CD4-positive, alpha-beta T cell treated with Interleukin-17A for 4 hours (primary cell): ENCODE measurements around the gene ARSK.

Experiments
- DNase-seq: peaks from one replicate; pipeline ENCODE4 v3.0.0-alpha.2; 2020; ENCODE audit warnings: mixed read lengths

The ARSK gene

GRCh38 chr5:95565280-95565920 lies 10.5 kb downstream of the ARSK start:
- DNase-seq, result no peak

GRCh38 chr5:95572016-95572415 lies 17.1 kb downstream of the ARSK start:
- no peak for DNase-seq

DNA sequence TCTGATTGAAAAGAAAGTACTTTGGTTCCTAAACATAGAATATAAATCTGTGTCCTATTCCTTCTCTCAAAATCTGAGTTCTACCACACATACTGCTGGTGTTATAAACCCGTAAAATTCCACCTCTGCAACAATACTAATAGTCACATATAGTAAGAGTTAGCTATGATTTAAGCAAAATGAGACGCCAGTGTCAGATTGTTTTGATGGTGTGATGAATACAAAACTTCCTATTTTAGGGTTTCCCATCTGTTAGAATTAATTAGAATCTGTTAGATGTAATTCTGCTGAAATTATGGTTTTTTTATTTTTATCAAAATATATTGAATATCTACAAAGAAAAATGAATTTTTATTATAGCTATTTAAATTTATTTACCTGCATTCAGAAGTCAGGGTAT lies 26.7 kb downstream of the ARSK start:
- DNase-seq, result no peak

GRCh38 chr5:95583992-95584391 lies 29.1 kb downstream of the ARSK start:
- no peak for DNase-seq

- no peak for DNase-seq
Measured at GRCh38 chr5:95590880-95591279, 36.0 kb downstream of the ARSK start.

DNA sequence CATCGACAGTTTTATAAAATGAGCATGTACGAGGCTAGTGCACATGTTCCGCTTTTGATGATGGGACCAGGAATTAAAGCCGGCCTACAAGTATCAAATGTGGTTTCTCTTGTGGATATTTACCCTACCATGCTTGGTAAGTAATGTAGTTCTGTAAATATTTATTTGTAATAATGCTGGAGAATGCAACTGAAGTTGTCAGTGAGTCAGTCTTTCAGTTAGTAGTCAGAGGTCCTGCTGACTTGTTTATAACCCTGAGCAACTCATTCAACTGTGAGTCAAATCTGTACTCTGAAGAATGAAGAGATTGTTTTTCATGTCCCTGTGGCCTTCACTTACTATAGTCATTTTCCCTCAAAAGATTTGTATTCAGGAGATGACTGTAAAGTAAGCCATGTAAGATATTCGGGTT lies 36.6 kb downstream of the ARSK start:
- no peak for DNase-seq

- DNase-seq, result no peak
Measured at GRCh38 chr5:95595289-95595931, 40.5 kb downstream of the ARSK start.

- no peak for DNase-seq
Measured at GRCh38 chr5:95599252-95599651, 44.4 kb downstream of the ARSK start.

- DNase-seq, result no peak
Measured at GRCh38 chr5:95600557-95600956, 45.7 kb downstream of the ARSK start.

DNA sequence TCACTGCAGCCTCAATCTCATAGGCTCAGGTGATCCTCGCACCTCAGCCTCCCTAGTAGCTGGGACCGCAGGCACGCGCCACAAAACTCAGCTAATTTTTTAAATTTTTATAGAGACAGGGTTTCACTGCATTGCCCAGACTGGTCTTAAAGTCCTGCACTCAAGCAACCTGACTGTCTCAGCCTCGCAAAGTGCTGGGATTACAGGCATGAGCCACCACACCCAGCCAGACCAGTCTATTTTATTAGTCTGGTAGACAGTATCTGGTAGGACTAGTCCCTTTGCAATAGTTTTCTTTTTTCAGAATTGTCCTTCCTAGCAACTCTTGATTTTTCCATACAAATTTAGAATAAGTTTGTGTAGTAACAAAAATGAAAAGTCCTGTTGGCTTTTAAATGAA lies 50.9 kb downstream of the ARSK start:
- DNase-seq, result no peak

GRCh38 chr5:95606419-95606818 lies 51.5 kb downstream of the ARSK start:
- no peak for DNase-seq

GRCh38 chr5:95609711-95610110 lies 54.8 kb downstream of the ARSK start:
- DNase-seq, result no peak

DNA sequence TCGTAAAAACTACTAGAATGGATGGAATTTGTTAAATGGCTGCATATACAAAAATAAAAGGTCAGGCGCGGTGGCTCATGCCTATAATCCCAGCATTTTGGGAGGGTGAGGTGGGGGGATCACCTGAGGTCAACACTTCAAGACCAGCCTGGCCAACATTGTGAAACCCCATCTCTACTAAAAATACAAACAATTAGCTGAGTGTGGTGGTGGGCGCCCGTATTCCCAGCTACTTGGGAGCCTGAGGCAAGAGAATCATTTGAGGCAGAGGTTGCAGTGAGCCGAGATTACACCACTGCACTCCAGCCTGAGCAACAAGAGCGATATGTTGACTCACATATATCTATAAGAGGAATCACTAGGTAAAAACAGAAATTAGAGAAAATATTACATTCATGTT lies 55.6 kb downstream of the ARSK start:
- DNase-seq, result no peak

- DNase-seq, result no peak
Measured at GRCh38 chr5:95611396-95611795, 56.5 kb downstream of the ARSK start.

GRCh38 chr5:95613514-95613913 lies 58.6 kb downstream of the ARSK start:
- DNase-seq, result no peak

DNA sequence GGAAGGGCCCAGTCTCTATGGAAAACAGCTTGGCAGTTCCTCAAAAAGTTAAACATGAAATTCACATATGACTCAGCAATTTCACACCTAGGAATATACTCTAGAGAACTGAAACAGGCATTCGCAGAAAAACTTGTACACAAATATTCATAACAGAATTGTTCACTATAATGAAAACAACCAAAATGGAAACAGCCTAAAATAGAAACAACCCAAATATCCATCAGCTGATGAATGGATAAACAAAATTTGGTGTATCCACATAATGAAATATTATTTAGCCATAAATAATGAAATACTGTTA lies 60.2 kb downstream of the ARSK start:
- DNase-seq, result no peak

DNA sequence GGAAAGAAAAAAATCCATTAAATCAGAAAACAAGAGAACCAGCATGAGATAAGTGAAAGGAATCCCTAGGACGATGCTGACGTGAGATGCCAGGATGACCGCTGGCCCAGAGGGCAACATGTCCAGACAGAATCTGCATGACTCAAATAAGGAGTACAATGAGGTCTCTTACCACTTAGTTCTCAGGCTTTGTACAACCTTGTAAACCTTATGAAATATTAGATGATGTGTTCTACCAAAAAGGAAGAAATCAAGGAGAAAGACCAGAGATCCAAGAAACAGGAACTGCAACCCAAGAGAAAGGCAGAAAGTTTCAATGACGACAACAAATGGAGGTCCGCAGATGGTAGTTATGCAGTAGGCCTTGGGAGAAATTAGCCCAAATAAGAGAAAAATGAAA lies 62.2 kb downstream of the ARSK start:
- DNase-seq, result no peak

DNA sequence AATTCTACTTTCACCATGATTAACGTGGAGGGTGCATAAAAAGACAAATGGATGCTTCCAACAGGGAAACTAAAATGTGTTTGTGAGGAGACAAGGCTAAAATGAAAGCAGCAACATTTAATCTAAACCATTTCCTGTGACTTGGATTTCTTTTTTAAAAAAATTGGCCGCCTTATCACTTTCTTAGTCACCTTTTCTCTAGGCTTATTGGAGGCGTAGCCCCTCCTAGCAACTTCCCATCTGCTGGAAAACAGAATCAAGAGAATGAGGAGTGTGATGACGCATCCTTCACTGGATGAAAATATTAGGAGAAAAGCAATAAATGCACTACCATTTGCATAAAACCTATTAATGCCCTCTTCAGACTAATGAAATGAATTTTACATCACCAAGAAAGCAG lies 64.2 kb downstream of the ARSK start:
- DNase-seq, result no peak

- DNase-seq, result no peak
Measured at GRCh38 chr5:95619514-95620029, 64.7 kb downstream of the ARSK start.

- DNase-seq, result peak; percentile 75
Measured at GRCh38 chr5:95620030-95620869, 65.3 kb downstream of the ARSK start, which contains the start of gene GPR150. GPR150 (plus strand) TSS chr5:95620087; CDS start chr5:95620276, 189 bp downstream.

DNA sequence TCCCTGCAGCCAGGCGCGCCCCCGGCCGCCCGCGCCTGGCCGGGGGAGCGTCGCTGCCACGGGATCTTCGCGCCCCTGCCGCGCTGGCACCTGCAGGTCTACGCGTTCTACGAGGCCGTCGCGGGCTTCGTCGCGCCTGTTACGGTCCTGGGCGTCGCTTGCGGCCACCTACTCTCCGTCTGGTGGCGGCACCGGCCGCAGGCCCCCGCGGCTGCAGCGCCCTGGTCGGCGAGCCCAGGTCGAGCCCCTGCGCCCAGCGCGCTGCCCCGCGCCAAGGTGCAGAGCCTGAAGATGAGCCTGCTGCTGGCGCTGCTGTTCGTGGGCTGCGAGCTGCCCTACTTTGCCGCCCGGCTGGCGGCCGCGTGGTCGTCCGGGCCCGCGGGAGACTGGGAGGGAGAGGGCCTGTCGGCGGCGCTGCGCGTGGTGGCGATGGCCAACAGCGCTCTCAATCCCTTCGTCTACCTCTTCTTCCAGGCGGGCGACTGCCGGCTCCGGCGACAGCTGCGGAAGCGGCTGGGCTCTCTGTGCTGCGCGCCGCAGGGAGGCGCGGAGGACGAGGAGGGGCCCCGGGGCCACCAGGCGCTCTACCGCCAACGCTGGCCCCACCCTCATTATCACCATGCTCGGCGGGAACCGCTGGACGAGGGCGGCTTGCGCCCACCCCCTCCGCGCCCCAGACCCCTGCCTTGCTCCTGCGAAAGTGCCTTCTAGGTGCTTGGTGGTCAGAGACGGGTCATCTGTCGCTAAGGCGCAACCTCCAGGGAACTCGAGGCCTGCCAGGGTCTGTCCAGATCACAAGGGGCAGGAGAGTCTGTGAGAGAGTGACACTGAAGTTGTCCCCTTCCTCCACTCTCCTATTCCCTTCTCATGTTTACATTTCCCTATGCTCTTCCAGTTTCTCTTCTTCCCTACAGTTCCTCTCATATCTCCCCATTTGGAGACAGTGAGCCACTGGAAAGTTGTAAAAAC lies 66.3 kb downstream of the ARSK start:
- peak; percentile 62 for DNase-seq

DNA sequence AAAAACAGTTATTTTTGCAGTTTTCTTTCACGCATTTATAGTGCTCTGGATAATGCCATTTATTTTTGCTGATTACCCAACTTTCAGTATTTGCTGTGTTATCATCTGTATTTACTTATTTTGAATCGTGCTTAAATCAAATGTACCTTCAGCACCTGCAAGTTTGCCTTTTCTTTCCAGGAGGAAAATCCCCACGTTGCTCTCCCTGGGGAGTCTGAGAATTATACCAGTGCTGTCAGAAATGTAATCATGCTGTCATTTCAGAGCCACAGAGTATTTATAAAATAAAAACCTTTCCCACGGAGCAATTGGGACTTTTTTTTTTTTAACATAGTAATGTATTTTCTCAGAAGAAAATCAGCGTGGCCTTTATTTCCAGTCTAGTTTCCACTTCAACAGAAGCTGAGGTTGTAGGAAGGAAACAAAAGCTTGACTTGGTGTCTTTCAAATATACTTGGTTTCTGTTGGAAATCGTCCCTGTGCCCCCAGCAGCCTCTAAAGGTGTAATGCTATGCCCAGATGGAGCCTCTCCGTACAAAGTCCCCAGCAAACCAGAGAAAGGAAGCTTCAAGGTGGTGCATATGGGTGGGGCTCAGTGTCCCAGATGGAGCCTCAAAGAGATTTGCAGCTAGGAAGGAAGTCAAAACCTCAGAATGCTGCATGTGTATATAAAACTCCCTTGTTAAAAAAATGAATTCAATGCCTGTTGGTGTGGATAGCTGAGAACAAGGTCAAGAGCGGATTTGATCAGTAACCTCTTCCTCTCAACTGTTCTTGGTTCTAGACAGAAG lies 67.1 kb downstream of the ARSK start:
- DNase-seq, result peak; percentile 40
